Measurements from ENCODE around the gene SPINK1.
"Not testable (repeated sequence)": the region's sequence is repeated elsewhere in the genome, so short reads cannot be mapped to it uniquely, and the experiment has no call there.

Gene SPINK1

DNA sequence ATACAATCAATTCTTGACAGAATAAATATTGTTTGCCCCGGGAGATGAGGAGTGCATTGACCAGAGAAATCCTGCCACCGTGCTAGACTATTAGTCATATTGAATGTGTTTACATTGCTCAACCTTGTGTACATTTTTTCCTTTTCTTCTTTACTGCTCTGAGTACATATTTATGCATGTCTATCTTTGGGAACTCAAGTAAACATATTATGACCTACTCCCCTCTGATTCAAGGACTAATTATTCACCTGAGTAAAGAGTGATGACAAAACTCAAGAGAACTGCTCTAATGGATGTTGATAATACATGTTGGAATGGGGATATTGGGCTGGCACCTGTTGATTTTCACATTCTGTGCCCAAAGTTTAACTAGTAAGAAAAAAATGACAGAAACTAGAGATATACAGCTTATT, 3.9 kb upstream of the SPINK1 start:
- no peak for DNase-seq (ENCODE audit: low read depth)
- TF ChIP-seq, protein P1, sequence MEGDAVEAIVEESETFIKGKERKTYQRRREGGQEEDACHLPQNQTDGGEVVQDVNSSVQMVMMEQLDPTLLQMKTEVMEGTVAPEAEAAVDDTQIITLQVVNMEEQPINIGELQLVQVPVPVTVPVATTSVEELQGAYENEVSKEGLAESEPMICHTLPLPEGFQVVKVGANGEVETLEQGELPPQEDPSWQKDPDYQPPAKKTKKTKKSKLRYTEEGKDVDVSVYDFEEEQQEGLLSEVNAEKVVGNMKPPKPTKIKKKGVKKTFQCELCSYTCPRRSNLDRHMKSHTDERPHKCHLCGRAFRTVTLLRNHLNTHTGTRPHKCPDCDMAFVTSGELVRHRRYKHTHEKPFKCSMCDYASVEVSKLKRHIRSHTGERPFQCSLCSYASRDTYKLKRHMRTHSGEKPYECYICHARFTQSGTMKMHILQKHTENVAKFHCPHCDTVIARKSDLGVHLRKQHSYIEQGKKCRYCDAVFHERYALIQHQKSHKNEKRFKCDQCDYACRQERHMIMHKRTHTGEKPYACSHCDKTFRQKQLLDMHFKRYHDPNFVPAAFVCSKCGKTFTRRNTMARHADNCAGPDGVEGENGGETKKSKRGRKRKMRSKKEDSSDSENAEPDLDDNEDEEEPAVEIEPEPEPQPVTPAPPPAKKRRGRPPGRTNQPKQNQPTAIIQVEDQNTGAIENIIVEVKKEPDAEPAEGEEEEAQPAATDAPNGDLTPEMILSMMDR (IDR thresholded peaks at IDR 0.05; ENCODE audit: low read length, missing control alignments) = no peak

DNA sequence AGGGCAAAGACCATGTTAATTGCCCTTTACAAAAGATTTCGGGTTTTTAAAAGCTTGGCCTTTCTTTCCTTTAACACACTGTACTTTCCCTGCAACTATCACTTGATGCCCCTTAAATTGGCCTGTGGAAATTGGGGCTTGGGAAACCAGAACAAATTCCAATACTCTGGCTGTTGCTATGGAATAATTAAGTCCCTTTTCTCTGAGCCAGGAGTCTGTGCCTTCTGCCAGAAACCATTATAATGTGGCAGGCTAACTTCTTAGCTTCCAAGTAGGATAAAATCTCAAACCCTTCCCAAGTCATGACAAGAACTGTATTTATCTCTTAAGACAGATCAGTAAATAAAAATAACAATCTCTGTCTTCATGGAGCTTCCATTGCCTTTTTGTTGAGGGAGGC, 1.1 kb upstream of the SPINK1 start:
- TF ChIP-seq, protein P1 (IDR thresholded peaks at IDR 0.05; ENCODE audit: low read length, missing control alignments) = no peak
- no peak for DNase-seq (ENCODE audit: low read depth)
- no peak overlapping the region for H3K4me3 ChIP-seq (replicated peaks; ENCODE audit: low read depth, low read length)

More for the DNA sequence above, 3.9 kb upstream of the SPINK1 start:
- no peak overlapping the region for H3K4me3 ChIP-seq (replicated peaks; ENCODE audit: low read depth, low read length)

DNA sequence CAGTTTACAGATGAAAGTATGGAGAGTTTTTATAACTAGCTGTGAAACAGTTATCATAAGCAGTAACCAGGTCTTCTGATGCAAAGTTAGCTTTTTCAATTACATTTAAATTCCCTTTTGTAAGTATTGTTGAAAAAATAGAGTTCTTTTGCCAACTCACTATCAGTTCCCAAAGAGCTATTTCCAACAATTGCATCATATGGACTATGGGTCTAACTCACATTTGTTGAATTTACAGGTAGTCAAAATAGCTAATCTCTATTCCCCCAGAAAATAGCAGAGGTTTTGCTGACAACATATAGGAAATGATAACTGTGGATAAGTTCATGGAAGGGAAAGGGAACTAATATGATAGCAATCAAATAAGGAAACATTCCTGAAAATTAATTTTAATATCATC, 1.4 kb downstream of the SPINK1 start:
- no peak for DNase-seq (ENCODE audit: low read depth)
- no peak overlapping the region for H3K4me3 ChIP-seq (replicated peaks; ENCODE audit: low read depth, low read length)
- TF ChIP-seq, protein P1 (IDR thresholded peaks at IDR 0.05; ENCODE audit: low read length, missing control alignments) = no peak

DNA sequence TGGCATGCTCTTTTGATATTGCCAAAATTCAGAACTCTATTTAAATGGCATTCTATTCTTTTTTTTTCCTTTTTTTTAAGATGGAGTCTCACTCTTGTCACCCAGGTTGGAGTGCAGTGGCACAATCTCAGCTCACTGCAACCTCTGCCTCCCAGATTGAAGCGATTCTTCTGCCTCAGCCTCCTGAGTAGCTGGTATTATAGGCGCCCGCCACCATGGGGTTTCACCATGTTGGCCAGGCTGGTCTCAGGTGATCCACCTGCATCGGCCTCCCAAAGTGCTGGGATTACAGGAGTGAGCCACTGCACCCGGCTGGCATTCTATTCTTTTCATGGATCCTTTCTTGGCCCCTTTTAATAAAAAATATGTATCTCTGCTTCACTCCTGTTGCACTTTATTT, 4.5 kb downstream of the SPINK1 start:
- not testable (repeated sequence) for H3K4me3 ChIP-seq (replicated peaks; ENCODE audit: low read depth, low read length); DNase-seq (ENCODE audit: low read depth)

DNA sequence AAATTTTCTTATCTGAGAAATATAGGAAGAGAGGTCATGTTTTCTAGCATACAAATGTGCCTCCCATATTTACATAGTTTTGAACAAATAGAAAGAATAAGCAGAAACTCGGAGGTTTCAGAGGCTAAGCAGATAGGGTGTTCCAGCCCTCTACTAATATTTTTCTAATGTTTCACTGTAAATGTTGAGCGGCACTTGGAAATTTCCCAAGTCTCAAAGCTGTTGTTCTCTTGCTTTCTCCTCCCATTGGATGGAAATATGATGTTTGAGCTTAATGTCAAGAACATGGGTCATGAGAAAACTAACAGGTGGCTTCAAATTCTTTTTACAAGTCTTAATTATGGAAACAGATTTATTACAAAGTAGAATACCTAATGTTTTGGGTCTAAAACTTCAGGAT, 5.1 kb downstream of the SPINK1 start:
- TF ChIP-seq, protein P1 (IDR thresholded peaks at IDR 0.05; ENCODE audit: low read length, missing control alignments) = no peak
- no peak for DNase-seq (ENCODE audit: low read depth)
- no peak overlapping the region for H3K4me3 ChIP-seq (replicated peaks; ENCODE audit: low read depth, low read length)

DNA sequence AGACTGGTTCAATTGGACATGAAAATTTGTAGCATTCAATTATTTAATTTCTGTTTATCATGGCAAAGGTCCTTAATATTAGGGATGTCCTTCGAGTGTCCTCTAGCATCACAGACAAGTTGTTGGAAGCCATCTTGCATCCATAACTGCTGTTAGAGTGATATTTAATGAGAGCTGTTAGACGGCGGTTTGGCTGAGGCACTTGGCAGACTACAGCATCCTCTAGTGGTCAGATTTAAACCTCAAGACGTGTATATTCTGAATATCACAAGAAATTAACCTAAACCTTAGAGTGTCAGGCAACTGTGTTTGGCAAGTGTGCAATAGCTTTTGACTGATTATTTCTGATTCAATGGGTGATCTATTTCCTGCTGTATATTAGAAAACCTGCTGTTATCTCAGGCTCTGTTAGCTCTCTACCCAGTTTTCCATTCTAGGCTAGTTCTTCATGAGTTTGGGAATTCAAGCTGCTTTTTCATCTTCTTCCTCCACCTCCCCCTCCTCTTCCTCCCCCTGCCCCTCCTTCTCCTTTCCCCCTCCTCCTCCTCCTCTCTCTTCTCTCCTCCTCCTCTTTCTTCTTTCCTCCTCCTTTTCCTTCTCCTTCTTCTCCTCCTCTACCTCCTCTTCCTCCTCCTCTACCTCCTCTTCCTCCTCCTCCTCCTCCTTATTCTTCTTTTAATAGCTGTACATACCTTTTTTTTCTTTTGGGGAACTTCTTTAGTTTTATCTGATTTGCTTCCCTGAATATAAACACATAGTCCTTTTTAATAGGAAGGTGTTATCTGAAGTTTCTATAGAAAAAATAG, 8.6 kb downstream of the SPINK1 start:
- TF ChIP-seq, protein P1 (IDR thresholded peaks at IDR 0.05; ENCODE audit: low read length, missing control alignments) = peak; percentile 97
- DNase-seq (ENCODE audit: low read depth) = peak; percentile 77
- H3K4me3 ChIP-seq (replicated peaks; ENCODE audit: low read depth, low read length) = no peak overlapping the region

DNA sequence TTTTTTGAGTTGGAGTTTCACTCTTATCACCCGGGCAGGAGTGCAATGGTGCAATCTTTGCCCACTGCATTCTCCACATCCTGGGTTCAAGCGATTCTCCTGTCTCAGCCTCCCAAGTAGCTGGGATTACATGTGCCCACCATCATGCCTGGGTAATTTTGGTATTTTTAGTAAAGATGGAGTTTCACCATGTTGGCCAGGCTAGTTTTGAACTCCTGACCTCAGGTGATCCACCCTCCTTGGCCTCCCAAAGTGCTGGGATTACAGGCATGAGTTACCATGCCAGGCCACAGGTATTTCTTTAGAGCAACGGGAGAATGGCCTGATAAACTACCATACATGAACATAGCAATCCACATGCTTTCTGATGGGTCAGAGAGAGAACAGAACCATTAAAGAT, 9.2 kb downstream of the SPINK1 start:
- DNase-seq (ENCODE audit: low read depth); H3K4me3 ChIP-seq (replicated peaks; ENCODE audit: low read depth, low read length): not testable (repeated sequence)

DNA sequence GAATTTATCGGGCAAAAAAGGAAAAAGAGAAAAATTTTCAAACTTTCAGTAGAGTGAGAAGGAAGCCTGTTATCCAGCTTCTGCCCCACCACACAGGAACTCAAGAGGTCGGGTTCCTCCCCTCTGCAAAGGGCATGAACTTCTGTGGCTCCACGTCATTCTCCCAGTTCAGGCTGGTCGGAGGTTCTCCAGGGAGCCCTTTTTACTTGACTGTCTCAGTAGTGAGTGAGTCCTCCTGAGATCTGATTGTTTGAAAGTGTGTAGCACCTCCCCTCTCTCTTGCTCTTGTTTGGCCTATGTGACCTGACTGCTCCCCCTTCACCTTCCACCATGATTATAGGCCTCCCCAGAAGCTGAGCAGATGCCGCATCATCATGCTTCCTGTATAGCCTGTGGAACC, 9.7 kb downstream of the SPINK1 start:
- H3K4me3 ChIP-seq (replicated peaks; ENCODE audit: low read depth, low read length) = no peak overlapping the region
- TF ChIP-seq, protein P1 (IDR thresholded peaks at IDR 0.05; ENCODE audit: low read length, missing control alignments) = no peak
- DNase-seq (ENCODE audit: low read depth) = no peak
